ENCODE data around the gene FUT1. TPM values are rescaled to one million over a fixed set of nuclear protein-coding genes. Genes with fewer than 3 reads are reported as not detected.
"Not testable (repeated sequence)": the region's sequence is repeated elsewhere in the genome, so short reads cannot be mapped to it uniquely, and the experiment has no call there.

Gene FUT1
- total RNA-seq, 2 donors from 2014 or later: 14.8 to 79.1 TPM

GRCh38 chr19:48768994-48769713, 16.7 kb upstream of the FUT1 start:
- 29 to 47% methylated on average over 11 of the region's 11 CpGs for WGBS, 2 donors
- DNase-seq: peak in 3 of 4 donors; percentile 40 to 61 (median 44)
- H3K27ac ChIP-seq: peak overlapping the region; percentile 18 to 93 (median 88)

GRCh38 chr19:48768171-48768753, 15.8 kb upstream of the FUT1 start:
- intact Hi-C loops (cut with DNase I); H3K27me3 ChIP-seq; H3K9me3 ChIP-seq; ATAC-seq; H3K4me3 ChIP-seq; H3K36me3 ChIP-seq (replicated peaks in 1 of 2; ENCODE audit: insufficient read depth in 1 of 2, low read depth in 2 of 2): not testable (repeated sequence)
- peak overlapping the region in 3 of 4 donors; percentile 83 to 93 (median 92) for H3K27ac ChIP-seq
- peaks cover 64% of the 10 kb centered on the region for H3K4me1 ChIP-seq
- peak in 1 of 4 donors; percentile 31 for DNase-seq
- WGBS, 2 donors: 26 to 27% methylated on average over 6 of the region's 6 CpGs

More at GRCh38 chr19:48768994-48769713, 16.7 kb upstream of the FUT1 start:
- intact Hi-C loops (cut with DNase I): no loop called here
- H3K36me3 ChIP-seq (replicated peaks in 1 of 2; ENCODE audit: insufficient read depth in 1 of 2, low read depth in 2 of 2): no peaks in the 10 kb centered on the region
- H3K27me3 ChIP-seq: no peaks in the 10 kb centered on the region
- no peak overlapping the region for H3K4me3 ChIP-seq
- peak; percentile 20 for ATAC-seq
- H3K9me3 ChIP-seq: no peaks in the 10 kb centered on the region
- peaks cover 73% of the 10 kb centered on the region for H3K4me1 ChIP-seq
- no peak for TF ChIP-seq POLR2A (IDR thresholded peaks at IDR 0.05)
- no peak for TF ChIP-seq CTCF (IDR thresholded peaks at IDR 0.05)

GRCh38 chr19:48765816-48766215, 13.4 kb upstream of the FUT1 start:
- 22 to 32% methylated on average over 5 of the region's 5 CpGs for WGBS, 2 donors
- H3K9me3 ChIP-seq; ATAC-seq; H3K36me3 ChIP-seq (replicated peaks in 1 of 2; ENCODE audit: insufficient read depth in 1 of 2, low read depth in 2 of 2); intact Hi-C loops (cut with DNase I); H3K4me3 ChIP-seq; H3K27me3 ChIP-seq: not testable (repeated sequence)
- peak in 1 of 4 donors; percentile 14 for DNase-seq
- Histone ChIP-seq H3K27ac (peak overlapping the region in 2 of 4 donors; percentile 36 to 37), H3K4me1 (peaks cover 41% of the 10 kb centered on the region)

GRCh38 chr19:48760504-48761205, 8.2 kb upstream of the FUT1 start:
- no peaks in the 10 kb centered on the region for H3K36me3 ChIP-seq (replicated peaks in 1 of 2; ENCODE audit: insufficient read depth in 1 of 2, low read depth in 2 of 2)
- DNase-seq: peak in 1 of 4 donors; percentile 6
- no peaks in the 10 kb centered on the region for H3K27me3 ChIP-seq
- H3K4me1 ChIP-seq: peaks cover 5% of the 10 kb centered on the region
- H3K9me3 ChIP-seq: no peaks in the 10 kb centered on the region
- no peak overlapping the region for H3K4me3 ChIP-seq
- WGBS, 2 donors: 75 to 82% methylated on average over 16 of the region's 16 CpGs
- peak; percentile 31 for ATAC-seq
- TF ChIP-seq POLR2A (IDR thresholded peaks at IDR 0.05) (no peak), CTCF (IDR thresholded peaks at IDR 0.05) (no peak)
- intact Hi-C loops (cut with DNase I): no loop called here
- H3K27ac ChIP-seq: peak overlapping the region in 1 of 4 donors; percentile 34

GRCh38 chr19:48757741-48758144, 5.3 kb upstream of the FUT1 start:
- Histone ChIP-seq H3K27ac (no peak overlapping the region), H3K36me3 (replicated peaks in 1 of 2; ENCODE audit: insufficient read depth in 1 of 2, low read depth in 2 of 2) (no peaks in the 10 kb centered on the region), H3K9me3 (no peaks in the 10 kb centered on the region), H3K4me3 (no peak overlapping the region), H3K4me1 (peaks cover 24% of the 10 kb centered on the region), H3K27me3 (no peaks in the 10 kb centered on the region)
- TF ChIP-seq POLR2A (IDR thresholded peaks at IDR 0.05) (no peak), CTCF (IDR thresholded peaks at IDR 0.05) (no peak)
- ATAC-seq (no peak), DNase-seq (peak in 1 of 4 donors; percentile 4)
- 88 to 92% methylated on average over 5 to 14 of the region's 14 CpGs for WGBS, 2 donors
- intact Hi-C loops (cut with DNase I): no loop called here
